H1 (cell line): Measurements from ENCODE around the gene MYRF.

ENCODE experiments used
- JUN ChIP-seq: IDR thresholded peaks from 2 replicates; pipeline ENCODE4 v1.6.1; 2011; ENCODE audit warnings: low read depth, mild to moderate bottlenecking, improper control_type of control experiment, low read length
- SP1 ChIP-seq: IDR thresholded peaks from 2 replicates; pipeline ENCODE4 v1.6.1; 2011; ENCODE audit warnings: low read depth, low read length
- TF ChIP-seq, protein P1 (sequence below), 3 experiments: IDR thresholded peaks; 1 replicate in 2 of 3; 2 replicates in 1 of 3; pipeline versions ENCODE4 v1.5.1 to v1.6.1; 2011; ENCODE audit warnings: low read length in 3 of 3, mild to moderate bottlenecking in 3 of 3, inconsistent platforms in 2 of 3, low read depth in 1 of 3, moderate library complexity in 1 of 3; ENCODE audit not compliant: insufficient read depth in 1 of 3; ENCODE audit errors: control extremely low read depth in 1 of 3

GRCh38 chr11:61757213-61757862 lies 4.9 kb downstream of the MYRF start:
- TF ChIP-seq JUN (no peak), SP1 (no peak)
- TF ChIP-seq, protein P1, sequence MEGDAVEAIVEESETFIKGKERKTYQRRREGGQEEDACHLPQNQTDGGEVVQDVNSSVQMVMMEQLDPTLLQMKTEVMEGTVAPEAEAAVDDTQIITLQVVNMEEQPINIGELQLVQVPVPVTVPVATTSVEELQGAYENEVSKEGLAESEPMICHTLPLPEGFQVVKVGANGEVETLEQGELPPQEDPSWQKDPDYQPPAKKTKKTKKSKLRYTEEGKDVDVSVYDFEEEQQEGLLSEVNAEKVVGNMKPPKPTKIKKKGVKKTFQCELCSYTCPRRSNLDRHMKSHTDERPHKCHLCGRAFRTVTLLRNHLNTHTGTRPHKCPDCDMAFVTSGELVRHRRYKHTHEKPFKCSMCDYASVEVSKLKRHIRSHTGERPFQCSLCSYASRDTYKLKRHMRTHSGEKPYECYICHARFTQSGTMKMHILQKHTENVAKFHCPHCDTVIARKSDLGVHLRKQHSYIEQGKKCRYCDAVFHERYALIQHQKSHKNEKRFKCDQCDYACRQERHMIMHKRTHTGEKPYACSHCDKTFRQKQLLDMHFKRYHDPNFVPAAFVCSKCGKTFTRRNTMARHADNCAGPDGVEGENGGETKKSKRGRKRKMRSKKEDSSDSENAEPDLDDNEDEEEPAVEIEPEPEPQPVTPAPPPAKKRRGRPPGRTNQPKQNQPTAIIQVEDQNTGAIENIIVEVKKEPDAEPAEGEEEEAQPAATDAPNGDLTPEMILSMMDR (IDR thresholded peaks at IDR 0.05; ENCODE audit: control extremely low read depth in 1 of 3, insufficient read depth in 1 of 3, low read depth in 1 of 3, low read length in 3 of 3): no peak
